Measurements from ENCODE around the gene FRZB.
"Not testable (repeated sequence)": the region's sequence is repeated elsewhere in the genome, so short reads cannot be mapped to it uniquely, and the experiment has no call there.

FRZB gene

GRCh38 chr2:182866461-182867406 is at the start of gene FRZB:
Gene FRZB, minus strand, starts transcription at chr2:182866637. Its CDS starts 85 bp downstream, at chr2:182866552.
- no peak for DNase-seq

- no peak for DNase-seq
Measured at GRCh38 chr2:182915369-182916326, 49.2 kb upstream of the FRZB start.

GRCh38 chr2:182914852-182915251 is 48.4 kb upstream of the FRZB start:
- no peak for DNase-seq

- no peak for DNase-seq
Measured at GRCh38 chr2:182913064-182913463, 46.6 kb upstream of the FRZB start.

GRCh38 chr2:182912518-182912915 is 46.1 kb upstream of the FRZB start:
- DNase-seq, result no peak

GRCh38 chr2:182911813-182912517 is 45.5 kb upstream of the FRZB start:
- no peak for DNase-seq

GRCh38 chr2:182910965-182911364 is 44.5 kb upstream of the FRZB start:
- no peak for DNase-seq

- DNase-seq, result no peak
Measured at GRCh38 chr2:182907081-182907830, 40.8 kb upstream of the FRZB start.

- no peak for DNase-seq
Measured at GRCh38 chr2:182906454-182906853, 40.0 kb upstream of the FRZB start.

- DNase-seq, result no peak
Measured at GRCh38 chr2:182904844-182905243, 38.4 kb upstream of the FRZB start.

- DNase-seq, result no peak
Measured at GRCh38 chr2:182903566-182903965, 37.1 kb upstream of the FRZB start.

- DNase-seq, result no peak
Measured at GRCh38 chr2:182901748-182902147, 35.3 kb upstream of the FRZB start.

GRCh38 chr2:182898718-182899117 is 32.3 kb upstream of the FRZB start:
- DNase-seq, result no peak

GRCh38 chr2:182897137-182897536 is 30.7 kb upstream of the FRZB start:
- DNase-seq, result no peak

- no peak for DNase-seq
Measured at GRCh38 chr2:182895798-182896197, 29.4 kb upstream of the FRZB start.

GRCh38 chr2:182895169-182895568 is 28.7 kb upstream of the FRZB start:
- no peak for DNase-seq

GRCh38 chr2:182894174-182894573 is 27.7 kb upstream of the FRZB start:
- DNase-seq, result no peak

- no peak for DNase-seq
Measured at GRCh38 chr2:182893666-182894065, 27.2 kb upstream of the FRZB start.

- DNase-seq, result not testable (repeated sequence)
Measured at GRCh38 chr2:182893035-182893434, 26.6 kb upstream of the FRZB start.

- no peak for DNase-seq
Measured at GRCh38 chr2:182891611-182892010, 25.2 kb upstream of the FRZB start.

GRCh38 chr2:182890773-182891378 is 24.4 kb upstream of the FRZB start:
- no peak for DNase-seq

- no peak for DNase-seq
Measured at GRCh38 chr2:182890305-182890704, 23.9 kb upstream of the FRZB start.
